ENCODE measurements around the gene CAD. TPM values are rescaled to one million over a fixed set of nuclear protein-coding genes. Genes with fewer than 3 reads are reported as not detected.

CAD gene
- total and polyA plus RNA-seq, 10 donors, result 10.9 to 38.8 (median 25.0) TPM

DNA sequence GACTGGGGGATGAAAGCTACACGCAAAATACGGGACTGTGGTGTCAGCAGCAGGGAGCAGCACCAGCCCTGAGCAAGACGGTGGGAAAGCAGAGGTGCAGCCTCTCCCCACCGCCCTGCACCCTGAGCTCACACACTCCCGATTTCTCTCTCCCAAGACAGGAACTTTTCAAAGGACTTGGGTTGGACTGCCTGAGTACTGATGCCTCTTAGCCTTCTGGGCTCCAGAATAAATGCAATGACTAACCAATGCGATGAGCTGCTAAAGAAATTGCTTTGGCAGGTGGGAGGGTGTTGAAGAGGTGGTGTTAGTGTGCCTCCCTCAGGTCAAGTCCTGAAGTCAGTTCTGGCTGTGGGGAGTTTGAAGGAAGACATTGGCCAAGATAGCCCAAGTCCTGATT is 74.7 kb downstream of the CAD start:
- H3K4me1 ChIP-seq, result peaks cover 0 to 10% (median 0%) of the 10 kb centered on the region in 6 donors
- H3K9me3 ChIP-seq, result no peaks in the 10 kb centered on the region
- no peaks in the 10 kb centered on the region for H3K36me3 ChIP-seq
- H3K4me3 ChIP-seq, result no peak overlapping the region
- DNase-seq, result no peak
- H3K27me3 ChIP-seq (replicated peaks in 1 of 7), result peaks cover 0 to 9% (median 0%) of the 10 kb centered on the region in 7 donors
- WGBS, 5 donors, result 64 to 85% (median 72%) methylated on average over 6 of the region's 6 CpGs
- intact Hi-C loops (cut with DNase I; ENCODE audit: low total_unique reads), result no loop called here
- TF ChIP-seq POLR2AphosphoS5 (IDR thresholded peaks at IDR 0.05), result no peak
- TF ChIP-seq, protein P1, sequence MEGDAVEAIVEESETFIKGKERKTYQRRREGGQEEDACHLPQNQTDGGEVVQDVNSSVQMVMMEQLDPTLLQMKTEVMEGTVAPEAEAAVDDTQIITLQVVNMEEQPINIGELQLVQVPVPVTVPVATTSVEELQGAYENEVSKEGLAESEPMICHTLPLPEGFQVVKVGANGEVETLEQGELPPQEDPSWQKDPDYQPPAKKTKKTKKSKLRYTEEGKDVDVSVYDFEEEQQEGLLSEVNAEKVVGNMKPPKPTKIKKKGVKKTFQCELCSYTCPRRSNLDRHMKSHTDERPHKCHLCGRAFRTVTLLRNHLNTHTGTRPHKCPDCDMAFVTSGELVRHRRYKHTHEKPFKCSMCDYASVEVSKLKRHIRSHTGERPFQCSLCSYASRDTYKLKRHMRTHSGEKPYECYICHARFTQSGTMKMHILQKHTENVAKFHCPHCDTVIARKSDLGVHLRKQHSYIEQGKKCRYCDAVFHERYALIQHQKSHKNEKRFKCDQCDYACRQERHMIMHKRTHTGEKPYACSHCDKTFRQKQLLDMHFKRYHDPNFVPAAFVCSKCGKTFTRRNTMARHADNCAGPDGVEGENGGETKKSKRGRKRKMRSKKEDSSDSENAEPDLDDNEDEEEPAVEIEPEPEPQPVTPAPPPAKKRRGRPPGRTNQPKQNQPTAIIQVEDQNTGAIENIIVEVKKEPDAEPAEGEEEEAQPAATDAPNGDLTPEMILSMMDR (IDR thresholded peaks at IDR 0.05 in 8 of 11, conservative IDR thresholded peaks at IDR 0.05 in 3 of 11), result no peak
- no peak for TF ChIP-seq POLR2A (IDR thresholded peaks at IDR 0.05)
- H3K27ac ChIP-seq, result no peak overlapping the region

Other genes starting within 250 kb of the CAD start
- 10 to 100 TPM in 6 of 7 donors, 1 to 10 TPM in 1; 10.0 to 17.9 (median 11.9) TPM for gene MAPRE3, start 246.7 kb upstream of the CAD start, total RNA-seq
- 10 to 100 TPM in 1 of 3 donors, 1 to 10 TPM in 2; 5.2 to 14.0 (median 6.7) TPM for gene MAPRE3, start 246.7 kb upstream of the CAD start, polyA plus RNA-seq
- 10 to 100 TPM; 56.1 to 93.1 (median 73.0) TPM for gene TMEM214, start 184.4 kb upstream of the CAD start, total RNA-seq
- gene TMEM214, start 184.4 kb upstream of the CAD start, polyA plus RNA-seq, result 10 to 100 TPM; 22.3 to 48.9 (median 26.8) TPM
- gene AGBL5, start 165.7 kb upstream of the CAD start, total RNA-seq, result 10 to 100 TPM; 11.6 to 18.6 (median 14.9) TPM
- 10 to 100 TPM in 1 of 3 donors, 1 to 10 TPM in 2; 7.1 to 10.5 (median 8.0) TPM for gene AGBL5, start 165.7 kb upstream of the CAD start, polyA plus RNA-seq
- 100 to 1,000 TPM; 197 to 292 (median 235) TPM for gene OST4, start 145.7 kb upstream of the CAD start, total RNA-seq
- 100 to 1,000 TPM; 418 to 556 (median 523) TPM for gene OST4, start 145.7 kb upstream of the CAD start, polyA plus RNA-seq
- gene EMILIN1, start 138.8 kb upstream of the CAD start, total RNA-seq, result 100 to 1,000 TPM in 6 of 7 donors, 10 to 100 TPM in 1; 62.5 to 152 (median 112) TPM
- gene EMILIN1, start 138.8 kb upstream of the CAD start, polyA plus RNA-seq, result 10 to 100 TPM; 18.3 to 71.4 (median 40.7) TPM
- gene KHK, start 130.6 kb upstream of the CAD start, total RNA-seq, result 1 to 10 TPM; 3.3 to 8.3 (median 3.6) TPM
- 1 to 10 TPM; 3.3 to 6.4 (median 4.4) TPM for gene KHK, start 130.6 kb upstream of the CAD start, polyA plus RNA-seq
- under 1 TPM in 4 of 7 donors, not detected in 3; 0.27 to 0.82 (median 0.47) TPM for gene CGREF1, start 98.2 kb upstream of the CAD start, total RNA-seq
- gene CGREF1, start 98.2 kb upstream of the CAD start, polyA plus RNA-seq, result under 1 TPM; 0.17 to 0.61 (median 0.42) TPM
- gene ABHD1, start 93.6 kb upstream of the CAD start, total RNA-seq, result 1 to 10 TPM in 1 of 7 donors, under 1 TPM in 5, not detected in 1; 0.38 to 1.6 (median 0.58) TPM
- gene ABHD1, start 93.6 kb upstream of the CAD start, polyA plus RNA-seq, result under 1 TPM; 0.42 to 0.80 (median 0.71) TPM
- 10 to 100 TPM; 43.9 to 75.0 (median 50.2) TPM for gene PREB, start 82.7 kb upstream of the CAD start, total RNA-seq
- gene PREB, start 82.7 kb upstream of the CAD start, polyA plus RNA-seq, result 10 to 100 TPM; 42.8 to 56.0 (median 44.3) TPM
- not detected for gene PRR30, start 78.0 kb upstream of the CAD start, total RNA-seq
- gene PRR30, start 78.0 kb upstream of the CAD start, polyA plus RNA-seq, result not detected
- 10 to 100 TPM in 1 of 7 donors, 1 to 10 TPM in 6; 1.8 to 14.8 (median 3.2) TPM for gene TCF23, start 68.4 kb upstream of the CAD start, total RNA-seq
- under 1 TPM; 0.27 to 0.93 (median 0.30) TPM for gene TCF23, start 68.4 kb upstream of the CAD start, polyA plus RNA-seq
- 100 to 1,000 TPM in 3 of 7 donors, 10 to 100 TPM in 4; 59.2 to 300 (median 92.8) TPM for gene ATRAID, start 5.3 kb upstream of the CAD start, total RNA-seq
- 100 to 1,000 TPM in 2 of 3 donors, 10 to 100 TPM in 1; 85.1 to 131 (median 116) TPM for gene ATRAID, start 5.3 kb upstream of the CAD start, polyA plus RNA-seq
- gene SLC5A6, start 5.1 kb upstream of the CAD start, total RNA-seq, result 10 to 100 TPM; 19.4 to 33.3 (median 23.2) TPM
- gene SLC5A6, start 5.1 kb upstream of the CAD start, polyA plus RNA-seq, result 10 to 100 TPM; 11.9 to 15.4 (median 15.3) TPM
- under 1 TPM in 2 of 7 donors, not detected in 5; 0.32 to 0.34 TPM for gene SLC30A3, start 45.7 kb downstream of the CAD start, total RNA-seq
- under 1 TPM; 0.05 to 0.16 (median 0.07) TPM for gene SLC30A3, start 45.7 kb downstream of the CAD start, polyA plus RNA-seq
- gene DNAJC5G, start 58.1 kb downstream of the CAD start, total RNA-seq, result not detected
- not detected for gene DNAJC5G, start 58.1 kb downstream of the CAD start, polyA plus RNA-seq
- gene TRIM54, start 65.1 kb downstream of the CAD start, total RNA-seq, result 1 to 10 TPM in 1 of 7 donors, under 1 TPM in 5, not detected in 1; 0.23 to 3.1 (median 0.48) TPM
- under 1 TPM; 0.22 to 0.77 (median 0.49) TPM for gene TRIM54, start 65.1 kb downstream of the CAD start, polyA plus RNA-seq
- 1 to 10 TPM; 1.9 to 3.9 (median 2.4) TPM for gene UCN, start 91.1 kb downstream of the CAD start, total RNA-seq
- gene UCN, start 91.1 kb downstream of the CAD start, polyA plus RNA-seq, result 1 to 10 TPM; 2.5 to 4.4 (median 3.4) TPM
- gene MPV17, start 105.7 kb downstream of the CAD start, total RNA-seq, result 100 to 1,000 TPM in 1 of 7 donors, 10 to 100 TPM in 6; 58.0 to 101 (median 73.9) TPM
- gene MPV17, start 105.7 kb downstream of the CAD start, polyA plus RNA-seq, result 10 to 100 TPM; 78.8 to 83.1 (median 81.7) TPM
- gene GTF3C2, start 139.4 kb downstream of the CAD start, total RNA-seq, result 10 to 100 TPM; 56.8 to 73.8 (median 61.9) TPM
- gene GTF3C2, start 139.4 kb downstream of the CAD start, polyA plus RNA-seq, result 10 to 100 TPM; 27.5 to 39.1 (median 37.1) TPM
- gene EIF2B4, start 153.0 kb downstream of the CAD start, total RNA-seq, result 10 to 100 TPM; 26.5 to 33.9 (median 30.3) TPM
- 10 to 100 TPM; 33.4 to 58.1 (median 48.5) TPM for gene EIF2B4, start 153.0 kb downstream of the CAD start, polyA plus RNA-seq
- 100 to 1,000 TPM; 102 to 140 (median 118) TPM for gene SNX17, start 153.2 kb downstream of the CAD start, total RNA-seq
- gene SNX17, start 153.2 kb downstream of the CAD start, polyA plus RNA-seq, result 100 to 1,000 TPM in 1 of 3 donors, 10 to 100 TPM in 2; 84.9 to 128 (median 86.5) TPM
- 10 to 100 TPM; 13.6 to 20.2 (median 17.7) TPM for gene ZNF513, start 163.4 kb downstream of the CAD start, total RNA-seq
- 10 to 100 TPM; 14.2 to 29.0 (median 26.7) TPM for gene ZNF513, start 163.4 kb downstream of the CAD start, polyA plus RNA-seq
- 10 to 100 TPM; 44.9 to 59.3 (median 49.9) TPM for gene PPM1G, start 192.2 kb downstream of the CAD start, total RNA-seq
- 10 to 100 TPM; 36.0 to 51.2 (median 45.0) TPM for gene PPM1G, start 192.2 kb downstream of the CAD start, polyA plus RNA-seq
- gene NRBP1, start 211.3 kb downstream of the CAD start, total RNA-seq, result 10 to 100 TPM; 57.8 to 82.0 (median 68.2) TPM
- gene NRBP1, start 211.3 kb downstream of the CAD start, polyA plus RNA-seq, result 10 to 100 TPM; 41.8 to 52.9 (median 42.5) TPM
- 1 to 10 TPM in 6 of 7 donors, not detected in 1; 2.2 to 5.4 (median 3.3) TPM for gene KRTCAP3, start 225.0 kb downstream of the CAD start, total RNA-seq
- gene KRTCAP3, start 225.0 kb downstream of the CAD start, polyA plus RNA-seq, result 1 to 10 TPM; 2.5 to 5.7 (median 4.5) TPM

Data from spleen (tissue), 11 donors.